Lung (tissue), 12 donors: ENCODE results near the gene MLH1. TPM values are rescaled to one million over a fixed set of nuclear protein-coding genes. Genes with fewer than 3 reads are reported as not detected.

Experiments used
- ATAC-seq: fragments of 200-7000 bp; cut with Tn5 transposase; one replicate; pipeline ENCODE4 v1.9.1; 2020; ENCODE audit warnings: moderate number of reproducible peaks; ENCODE audit not compliant: insufficient read depth, low FRiP score
- DNase-seq, 3 donors: peaks; one replicate each; pipeline ENCODE4 v3.0.0-alpha.2; 2013 to 2017
- H3K27ac ChIP-seq, 2 donors: one replicate each; pipeline ENCODE4 v1.5.1; 2013; ENCODE audit warnings: mild to moderate bottlenecking in 2 of 2, moderate library complexity in 2 of 2, control low read depth in 1 of 2, inconsistent platforms in 1 of 2, low read depth in 1 of 2, low read length in 1 of 2
- H3K27me3 ChIP-seq, 3 donors: one replicate each; pipeline ENCODE4 v1.5.1; 2013; ENCODE audit warnings: low read length in 2 of 3; ENCODE audit not compliant: control insufficient read depth in 3 of 3, insufficient read depth in 3 of 3
- H3K36me3 ChIP-seq, 4 donors: one replicate each; pipeline ENCODE4 v1.5.1; 2013; ENCODE audit warnings: low read length in 4 of 4, mild to moderate bottlenecking in 1 of 4, moderate library complexity in 1 of 4; ENCODE audit not compliant: control insufficient read depth in 4 of 4, insufficient read depth in 4 of 4
- H3K4me1 ChIP-seq, 5 donors: one replicate each; pipeline ENCODE4 v1.5.1; 2013; ENCODE audit warnings: low read length in 5 of 5, mild to moderate bottlenecking in 2 of 5, moderate library complexity in 1 of 5; ENCODE audit not compliant: control insufficient read depth in 5 of 5, insufficient read depth in 5 of 5
- H3K4me3 ChIP-seq: one replicate; pipeline ENCODE4 v1.5.1; 2013; ENCODE audit warnings: mild to moderate bottlenecking, control low read depth, moderate library complexity
- H3K9ac ChIP-seq, 2 donors: one replicate each; pipeline ENCODE4 v1.5.1; 2013; ENCODE audit warnings: low read length in 2 of 2, control low read depth in 1 of 2; ENCODE audit not compliant: insufficient read depth in 1 of 2
- H3K9me3 ChIP-seq, 4 donors: one replicate each; pipeline ENCODE4 v1.5.1; 2013; ENCODE audit warnings: low read length in 3 of 4, mild to moderate bottlenecking in 1 of 4, moderate library complexity in 1 of 4; ENCODE audit not compliant: control insufficient read depth in 4 of 4, insufficient read depth in 3 of 4
- WGBS, 2 donors: extraction: QIAGEN DNeasy Blood & Tissue Kit; methylation state at CpG; one replicate each; pipeline ENCODE4 v1.1.7; 2013; 5-methylcytosine and 5-hydroxymethylcytosine counted together
- polyA plus RNA-seq, 2 donors: library from polyadenylated mRNA; stranded (reverse); fragments of 200-250 nt; gene quantifications; one replicate each; pipeline ENCODE4 v1.2.1, GENCODE V29; 2013
- total RNA-seq, 2 donors: library from RNA; depleted of rRNA in 1 of 2; stranded (reverse); fragments of >200 nt in 1 of 2; gene quantifications; one replicate each; pipeline ENCODE4 v1.2.1, GENCODE V29; 2014 to 2021
- TF ChIP-seq, protein P1 (sequence below): IDR thresholded peaks from 2 replicates; pipeline ENCODE4 v1.5.1; 2012; ENCODE audit warnings: mild to moderate bottlenecking; ENCODE audit errors: control extremely low read depth, extremely low read depth
- donor health status: control.
- donor health status: control.
- donor health status: Bipolar disorder and iron deficiency.
- donor health status: healthy.
- donor health status: DM: yes; HTN: yes; CAD: no.

The MLH1 gene
- total and polyA plus RNA-seq, 4 donors: 14.3 to 66.4 (median 29.8) TPM

DNA sequence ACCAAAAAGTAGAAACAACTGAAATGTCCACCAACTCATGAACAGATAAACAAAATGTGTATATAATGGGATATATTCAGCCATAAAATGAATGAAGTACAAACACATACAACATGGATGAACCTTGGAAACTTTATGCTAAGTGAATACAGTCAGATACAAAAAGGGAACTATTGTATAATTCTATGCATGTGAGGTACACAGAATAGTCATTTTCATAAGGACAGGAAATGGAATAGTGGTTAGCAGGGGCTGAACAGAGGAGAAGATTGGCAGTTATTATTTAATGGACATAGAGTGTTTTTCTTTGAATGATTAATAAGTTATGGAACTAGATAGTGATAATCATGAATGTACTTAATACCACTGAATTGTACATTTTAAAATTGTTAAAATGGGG lies 28.5 kb upstream of the MLH1 start:
- Histone ChIP-seq H3K36me3 (no peaks in the 10 kb centered on the region), H3K9me3 (no peaks in the 10 kb centered on the region), H3K27ac (peak overlapping the region in 1 of 2 donors; percentile 85), H3K4me1 (no peaks in the 10 kb centered on the region), H3K4me3 (no peak overlapping the region), H3K9ac (no peak overlapping the region), H3K27me3 (no peaks in the 10 kb centered on the region)
- DNase-seq (no peak), ATAC-seq (no peak)
- TF ChIP-seq, protein P1, sequence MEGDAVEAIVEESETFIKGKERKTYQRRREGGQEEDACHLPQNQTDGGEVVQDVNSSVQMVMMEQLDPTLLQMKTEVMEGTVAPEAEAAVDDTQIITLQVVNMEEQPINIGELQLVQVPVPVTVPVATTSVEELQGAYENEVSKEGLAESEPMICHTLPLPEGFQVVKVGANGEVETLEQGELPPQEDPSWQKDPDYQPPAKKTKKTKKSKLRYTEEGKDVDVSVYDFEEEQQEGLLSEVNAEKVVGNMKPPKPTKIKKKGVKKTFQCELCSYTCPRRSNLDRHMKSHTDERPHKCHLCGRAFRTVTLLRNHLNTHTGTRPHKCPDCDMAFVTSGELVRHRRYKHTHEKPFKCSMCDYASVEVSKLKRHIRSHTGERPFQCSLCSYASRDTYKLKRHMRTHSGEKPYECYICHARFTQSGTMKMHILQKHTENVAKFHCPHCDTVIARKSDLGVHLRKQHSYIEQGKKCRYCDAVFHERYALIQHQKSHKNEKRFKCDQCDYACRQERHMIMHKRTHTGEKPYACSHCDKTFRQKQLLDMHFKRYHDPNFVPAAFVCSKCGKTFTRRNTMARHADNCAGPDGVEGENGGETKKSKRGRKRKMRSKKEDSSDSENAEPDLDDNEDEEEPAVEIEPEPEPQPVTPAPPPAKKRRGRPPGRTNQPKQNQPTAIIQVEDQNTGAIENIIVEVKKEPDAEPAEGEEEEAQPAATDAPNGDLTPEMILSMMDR: no peak

DNA sequence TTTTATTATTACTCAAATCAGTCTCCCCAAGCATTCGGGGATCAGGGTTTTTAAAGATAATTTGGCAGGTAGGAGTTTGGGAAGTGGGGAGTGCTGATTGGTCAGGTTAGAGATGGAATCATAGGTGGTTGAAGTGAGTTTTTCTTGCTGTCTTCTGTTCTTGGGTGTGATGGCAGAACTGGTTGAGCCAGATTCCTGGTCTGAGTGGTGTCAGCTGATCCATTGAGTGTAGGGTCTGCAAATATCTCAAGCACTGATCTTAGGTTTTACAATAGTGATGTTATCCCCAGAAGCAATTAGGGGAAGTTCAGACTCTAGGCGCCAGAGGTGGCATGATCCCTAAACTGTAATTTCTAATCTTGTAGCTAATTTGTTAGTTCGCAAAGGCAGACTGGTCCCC lies 27.9 kb upstream of the MLH1 start:
- H3K4me1 ChIP-seq: no peaks in the 10 kb centered on the region
- DNase-seq (peak; percentile 76 to 90 (median 83)), ATAC-seq (no peak)
- peak overlapping the region in 1 of 2 donors; percentile 31 for H3K27ac ChIP-seq
- WGBS, 2 donors: 69 to 78% methylated on average over 3 of the region's 3 CpGs
- no peaks in the 10 kb centered on the region for H3K36me3 ChIP-seq
- H3K9ac ChIP-seq: no peak overlapping the region
- no peaks in the 10 kb centered on the region for H3K9me3 ChIP-seq
- no peaks in the 10 kb centered on the region for H3K27me3 ChIP-seq
- TF ChIP-seq, protein P1: no peak
- no peak overlapping the region for H3K4me3 ChIP-seq

DNA sequence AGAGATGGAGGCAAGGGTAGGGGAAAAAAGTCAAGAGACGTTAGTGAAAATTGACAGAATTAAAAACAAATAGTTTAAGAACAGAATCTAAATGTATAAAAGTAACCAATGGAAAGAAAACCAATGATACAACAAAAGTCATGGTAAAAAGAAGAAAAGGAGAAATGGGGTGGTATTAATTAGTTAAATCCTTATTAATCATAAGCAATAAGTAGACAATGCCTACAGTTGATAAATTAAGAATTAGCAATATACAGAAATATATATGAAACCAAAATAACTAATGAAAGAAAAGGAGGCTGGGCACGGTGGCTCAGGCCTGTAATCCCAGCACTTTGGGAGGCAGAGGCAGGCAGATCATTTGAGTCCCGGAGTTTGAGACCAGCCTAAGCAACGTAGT lies 24.2 kb upstream of the MLH1 start:
- H3K27ac ChIP-seq: no peak overlapping the region
- 82 to 91% methylated on average over 4 of the region's 4 CpGs for WGBS, 2 donors
- no peaks in the 10 kb centered on the region for H3K27me3 ChIP-seq
- H3K9me3 ChIP-seq: no peaks in the 10 kb centered on the region
- no peak overlapping the region for H3K4me3 ChIP-seq
- ATAC-seq (no peak), DNase-seq (no peak)
- H3K4me1 ChIP-seq: no peaks in the 10 kb centered on the region
- H3K36me3 ChIP-seq: no peaks in the 10 kb centered on the region
- TF ChIP-seq, protein P1: no peak
- H3K9ac ChIP-seq: no peak overlapping the region
